GM12874 (cell line): ENCODE measurements around the gene OR1M1.

Experiments used
- TF ChIP-seq, protein P1 (sequence below): IDR thresholded peaks from 2 replicates; pipeline ENCODE4 v1.5.1; 2011; ENCODE audit warnings: low read depth, mild to moderate bottlenecking, control low read depth, low read length, moderate library complexity; ENCODE audit not compliant: insufficient read depth

The OR1M1 gene

DNA sequence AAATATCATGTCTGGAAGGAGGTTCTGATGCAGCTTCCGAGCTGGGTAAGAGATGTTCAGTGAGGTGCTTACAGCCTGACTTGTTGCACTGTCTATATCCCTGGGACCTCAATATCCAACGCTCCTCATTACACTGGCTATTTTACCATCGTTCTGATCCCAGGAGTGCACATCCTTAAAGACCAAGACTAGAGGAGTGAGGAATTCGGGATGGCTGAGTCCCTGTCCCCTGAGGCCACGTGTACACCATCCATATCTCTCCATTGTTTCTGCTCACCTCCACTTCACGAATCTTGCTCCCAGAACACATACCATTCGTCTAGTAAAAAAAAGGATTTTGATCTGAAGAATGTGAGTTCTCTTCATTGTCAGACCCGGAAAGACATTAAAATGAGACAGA lies 20.5 kb downstream of the OR1M1 start, which contains the start of gene OR7G2:
Gene OR7G2, minus strand, starts transcription at position 101 of the 400 bp plus-strand sequence. CDS start 4,232 bp downstream, outside the sequence.
- TF ChIP-seq, protein P1, sequence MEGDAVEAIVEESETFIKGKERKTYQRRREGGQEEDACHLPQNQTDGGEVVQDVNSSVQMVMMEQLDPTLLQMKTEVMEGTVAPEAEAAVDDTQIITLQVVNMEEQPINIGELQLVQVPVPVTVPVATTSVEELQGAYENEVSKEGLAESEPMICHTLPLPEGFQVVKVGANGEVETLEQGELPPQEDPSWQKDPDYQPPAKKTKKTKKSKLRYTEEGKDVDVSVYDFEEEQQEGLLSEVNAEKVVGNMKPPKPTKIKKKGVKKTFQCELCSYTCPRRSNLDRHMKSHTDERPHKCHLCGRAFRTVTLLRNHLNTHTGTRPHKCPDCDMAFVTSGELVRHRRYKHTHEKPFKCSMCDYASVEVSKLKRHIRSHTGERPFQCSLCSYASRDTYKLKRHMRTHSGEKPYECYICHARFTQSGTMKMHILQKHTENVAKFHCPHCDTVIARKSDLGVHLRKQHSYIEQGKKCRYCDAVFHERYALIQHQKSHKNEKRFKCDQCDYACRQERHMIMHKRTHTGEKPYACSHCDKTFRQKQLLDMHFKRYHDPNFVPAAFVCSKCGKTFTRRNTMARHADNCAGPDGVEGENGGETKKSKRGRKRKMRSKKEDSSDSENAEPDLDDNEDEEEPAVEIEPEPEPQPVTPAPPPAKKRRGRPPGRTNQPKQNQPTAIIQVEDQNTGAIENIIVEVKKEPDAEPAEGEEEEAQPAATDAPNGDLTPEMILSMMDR: no peak

DNA sequence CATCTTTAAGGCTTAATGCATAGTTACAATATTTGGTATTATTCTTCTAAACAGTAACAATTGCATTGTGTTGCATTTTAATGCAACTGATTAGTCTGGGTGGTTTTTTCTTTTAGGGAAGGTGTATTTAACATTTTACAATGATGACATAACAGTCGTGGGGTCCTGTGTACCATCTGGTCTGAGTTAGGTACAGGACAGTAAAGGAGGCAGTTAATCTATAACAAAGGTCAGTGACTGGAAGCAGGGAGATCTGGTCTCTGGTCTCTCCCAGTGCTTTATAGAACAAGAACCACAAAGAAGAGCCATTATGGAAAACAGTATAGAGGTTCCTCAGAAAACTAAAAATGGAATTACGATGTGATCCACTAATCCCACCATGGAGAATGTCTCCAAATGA lies 23.1 kb downstream of the OR1M1 start:
- TF ChIP-seq, protein P1: no peak

DNA sequence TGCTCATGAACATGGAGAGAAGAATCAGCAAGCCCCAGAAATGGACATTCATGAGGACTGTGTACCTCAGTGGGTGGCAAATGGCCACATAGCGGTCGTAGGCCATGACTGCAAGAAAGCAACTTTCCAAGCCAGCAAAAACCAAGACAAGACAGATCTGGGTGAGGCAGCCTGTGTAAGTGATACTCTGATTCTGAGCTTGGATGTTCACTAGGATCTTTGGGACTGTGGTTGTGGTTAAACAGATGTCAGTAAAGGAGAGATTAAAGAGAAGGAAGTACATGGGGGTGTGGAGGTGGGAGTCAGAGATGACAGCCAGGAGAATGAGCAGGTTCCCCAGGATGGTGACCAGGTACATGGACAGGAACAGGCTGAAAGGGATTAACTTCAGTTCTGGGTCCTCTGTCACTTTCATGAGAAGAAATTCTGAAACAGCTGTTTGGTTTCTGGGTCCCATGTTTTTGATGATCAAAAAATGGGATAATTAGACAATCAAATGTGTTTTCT lies 28.5 kb downstream of the OR1M1 start, which contains the start of gene OR7G1:
Gene OR7G1, minus strand, starts transcription at position 457 of the 507 bp plus-strand sequence. Its CDS starts 0 bp downstream, at position 457.
- TF ChIP-seq, protein P1: no peak

DNA sequence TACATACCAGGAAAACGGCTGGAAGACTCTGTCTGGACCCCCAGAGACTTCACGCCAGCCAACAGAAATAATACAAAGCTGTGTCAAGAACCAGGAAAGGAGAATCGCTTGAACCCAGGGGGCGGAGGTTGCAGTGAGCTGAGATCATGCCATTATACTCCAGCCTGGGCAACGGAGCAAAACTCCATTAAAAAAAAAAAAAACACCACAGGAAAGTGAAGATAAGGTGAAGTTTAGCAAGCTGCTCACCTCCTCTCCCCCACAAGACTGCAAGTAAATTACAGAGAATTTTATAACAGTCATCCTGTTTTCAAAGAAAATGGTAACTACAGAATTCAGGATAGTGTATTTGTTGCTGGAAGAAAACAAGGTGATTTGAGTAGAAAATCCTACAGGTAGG lies 29.7 kb downstream of the OR1M1 start:
- TF ChIP-seq, protein P1: no peak

DNA sequence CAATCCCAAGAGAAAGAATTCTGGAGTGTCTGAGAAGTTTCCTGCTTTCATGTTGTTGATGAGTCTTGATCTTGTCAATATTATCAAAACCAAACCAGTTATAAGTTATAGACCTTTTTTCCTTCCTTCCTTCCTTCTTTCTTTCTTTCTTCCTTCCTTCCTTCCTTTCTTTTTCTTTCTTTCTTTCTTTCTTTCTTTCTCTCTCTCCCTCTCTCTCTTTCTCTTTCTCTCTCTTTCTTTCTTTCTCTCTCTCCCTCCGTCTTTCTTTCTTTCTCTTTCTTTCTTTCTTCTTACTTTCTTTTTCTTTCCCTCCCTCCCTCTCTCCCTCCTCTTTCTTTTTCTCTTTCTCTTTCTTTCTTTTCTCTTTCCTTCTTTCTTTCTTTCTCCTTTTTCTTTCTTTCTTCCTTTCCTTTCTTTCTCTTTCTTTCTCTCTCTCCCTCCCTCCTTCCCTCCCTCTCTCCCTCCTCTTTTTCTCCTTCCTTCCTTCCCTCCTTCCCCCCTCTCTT lies 40.1 kb downstream of the OR1M1 start, which contains the start of gene OR7G3:
Gene OR7G3, minus strand, starts transcription at position 51 of the 506 bp plus-strand sequence. Its CDS starts 0 bp downstream, at position 51.
- TF ChIP-seq, protein P1: no peak

DNA sequence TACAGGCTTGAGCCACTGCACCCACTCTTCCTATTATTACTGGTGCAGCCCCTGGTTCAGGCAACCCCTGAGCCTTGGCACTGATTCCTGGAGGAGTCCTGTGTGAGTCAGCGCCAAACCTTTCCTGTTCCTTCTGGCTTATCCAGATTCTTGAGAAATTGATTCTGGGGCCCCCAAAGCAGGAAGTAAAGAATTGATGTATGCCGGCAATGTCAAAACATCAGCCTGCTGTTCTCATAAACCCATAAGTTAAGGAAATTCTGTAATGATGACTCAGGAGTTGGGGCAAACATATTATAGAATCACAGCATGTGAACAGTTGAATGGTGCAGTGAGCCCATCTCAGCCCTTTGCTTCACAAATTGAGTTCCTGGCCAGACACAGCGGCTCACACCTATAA lies 41.3 kb downstream of the OR1M1 start:
- TF ChIP-seq, protein P1: no peak

DNA sequence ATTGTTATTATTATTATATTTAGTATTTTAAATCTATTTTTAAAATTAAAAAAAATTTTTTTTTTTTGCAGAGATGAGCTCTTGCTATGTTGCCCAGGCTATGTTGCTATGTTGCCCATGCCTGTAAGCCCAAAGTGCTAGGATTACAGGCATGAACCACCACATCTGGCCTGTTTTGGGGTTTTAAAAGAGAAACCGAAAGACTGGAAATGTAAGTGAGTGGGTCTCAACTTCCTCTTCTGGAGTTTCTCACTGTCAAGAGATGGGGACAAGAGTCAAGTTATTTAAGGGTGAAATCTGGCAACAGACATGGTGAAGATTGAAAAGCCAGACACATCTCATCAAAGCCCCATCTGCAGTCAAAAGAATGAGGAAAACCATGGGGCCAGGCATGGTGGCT lies 44.1 kb downstream of the OR1M1 start:
- TF ChIP-seq, protein P1: no peak
